ENCODE data around the gene SMG1.

SMG1 gene

GRCh38 chr16:18836702-18837101 is 89.5 kb downstream of the SMG1 start:
- Histone ChIP-seq H3K9ac (ENCODE audit: low read depth, low read length) (no peak overlapping the region), H3K27ac (ENCODE audit: low read length) (no peak overlapping the region), H3K4me3 (ENCODE audit: low read length) (no peak overlapping the region), H3K9me3 (ENCODE audit: insufficient read depth, low read depth, low read length) (no peaks in the 10 kb centered on the region), H3K4me1 (ENCODE audit: insufficient read depth, low read length) (no peaks in the 10 kb centered on the region), H3K27me3 (ENCODE audit: insufficient read depth, low read length) (no peaks in the 10 kb centered on the region), H3K36me3 (ENCODE audit: insufficient read depth, low read depth, low read length) (peaks cover 99% of the 10 kb centered on the region)

- no peaks in the 10 kb centered on the region for H3K27me3 ChIP-seq (ENCODE audit: insufficient read depth, low read length)
- H3K9me3 ChIP-seq (ENCODE audit: insufficient read depth, low read depth, low read length): no peaks in the 10 kb centered on the region
- H3K9ac ChIP-seq (ENCODE audit: low read depth, low read length): no peak overlapping the region
- peaks cover 98% of the 10 kb centered on the region for H3K36me3 ChIP-seq (ENCODE audit: insufficient read depth, low read depth, low read length)
- H3K27ac ChIP-seq (ENCODE audit: low read length): no peak overlapping the region
- no peak overlapping the region for H3K4me3 ChIP-seq (ENCODE audit: low read length)
- no peaks in the 10 kb centered on the region for H3K4me1 ChIP-seq (ENCODE audit: insufficient read depth, low read length)
Measured at GRCh38 chr16:18834864-18835263, 91.3 kb downstream of the SMG1 start.

GRCh38 chr16:18833707-18834505 is 92.3 kb downstream of the SMG1 start:
- Histone ChIP-seq H3K27ac (ENCODE audit: low read length) (no peak overlapping the region), H3K9me3 (ENCODE audit: insufficient read depth, low read depth, low read length) (no peaks in the 10 kb centered on the region), H3K4me1 (ENCODE audit: insufficient read depth, low read length) (no peaks in the 10 kb centered on the region), H3K36me3 (ENCODE audit: insufficient read depth, low read depth, low read length) (peaks cover 98% of the 10 kb centered on the region), H3K4me3 (ENCODE audit: low read length) (no peak overlapping the region), H3K27me3 (ENCODE audit: insufficient read depth, low read length) (no peaks in the 10 kb centered on the region), H3K9ac (ENCODE audit: low read depth, low read length) (no peak overlapping the region)

GRCh38 chr16:18832613-18833012 is 93.6 kb downstream of the SMG1 start:
- H3K9ac ChIP-seq (ENCODE audit: low read depth, low read length): no peak overlapping the region
- no peak overlapping the region for H3K4me3 ChIP-seq (ENCODE audit: low read length)
- H3K36me3 ChIP-seq (ENCODE audit: insufficient read depth, low read depth, low read length): peaks cover 98% of the 10 kb centered on the region
- H3K27ac ChIP-seq (ENCODE audit: low read length): no peak overlapping the region
- H3K27me3 ChIP-seq (ENCODE audit: insufficient read depth, low read length): no peaks in the 10 kb centered on the region
- no peaks in the 10 kb centered on the region for H3K4me1 ChIP-seq (ENCODE audit: insufficient read depth, low read length)
- H3K9me3 ChIP-seq (ENCODE audit: insufficient read depth, low read depth, low read length): no peaks in the 10 kb centered on the region

- Histone ChIP-seq H3K27ac (ENCODE audit: low read length) (no peak overlapping the region), H3K9ac (ENCODE audit: low read depth, low read length) (no peak overlapping the region), H3K4me3 (ENCODE audit: low read length) (no peak overlapping the region), H3K9me3 (ENCODE audit: insufficient read depth, low read depth, low read length) (no peaks in the 10 kb centered on the region), H3K27me3 (ENCODE audit: insufficient read depth, low read length) (no peaks in the 10 kb centered on the region), H3K4me1 (ENCODE audit: insufficient read depth, low read length) (no peaks in the 10 kb centered on the region), H3K36me3 (ENCODE audit: insufficient read depth, low read depth, low read length) (peaks cover 93% of the 10 kb centered on the region)
Measured at GRCh38 chr16:18832006-18832405, 94.2 kb downstream of the SMG1 start.

GRCh38 chr16:18829251-18829650 is 97.0 kb downstream of the SMG1 start:
- no peak overlapping the region for H3K9ac ChIP-seq (ENCODE audit: low read depth, low read length)
- no peak overlapping the region for H3K4me3 ChIP-seq (ENCODE audit: low read length)
- peaks cover 68% of the 10 kb centered on the region for H3K36me3 ChIP-seq (ENCODE audit: insufficient read depth, low read depth, low read length)

GRCh38 chr16:18827890-18828289 is 98.3 kb downstream of the SMG1 start:
- peaks cover 55% of the 10 kb centered on the region for H3K36me3 ChIP-seq (ENCODE audit: insufficient read depth, low read depth, low read length)
- no peak overlapping the region for H3K9ac ChIP-seq (ENCODE audit: low read depth, low read length)
- no peak overlapping the region for H3K27ac ChIP-seq (ENCODE audit: low read length)
- H3K4me3 ChIP-seq (ENCODE audit: low read length): no peak overlapping the region
- no peaks in the 10 kb centered on the region for H3K4me1 ChIP-seq (ENCODE audit: insufficient read depth, low read length)
- H3K9me3 ChIP-seq (ENCODE audit: insufficient read depth, low read depth, low read length): no peaks in the 10 kb centered on the region
- H3K27me3 ChIP-seq (ENCODE audit: insufficient read depth, low read length): no peaks in the 10 kb centered on the region

More at GRCh38 chr16:18829251-18829650, 97.0 kb downstream of the SMG1 start:
- no peaks in the 10 kb centered on the region for H3K4me1 ChIP-seq (ENCODE audit: insufficient read depth, low read length)
- H3K27ac ChIP-seq (ENCODE audit: low read length): no peak overlapping the region
- no peaks in the 10 kb centered on the region for H3K9me3 ChIP-seq (ENCODE audit: insufficient read depth, low read depth, low read length)
- no peaks in the 10 kb centered on the region for H3K27me3 ChIP-seq (ENCODE audit: insufficient read depth, low read length)

GRCh38 chr16:18816286-18816685 is 109.9 kb downstream of the SMG1 start:
- Histone ChIP-seq H3K4me1 (ENCODE audit: insufficient read depth, low read length) (no peaks in the 10 kb centered on the region), H3K9me3 (ENCODE audit: insufficient read depth, low read depth, low read length) (no peaks in the 10 kb centered on the region), H3K27ac (ENCODE audit: low read length) (no peak overlapping the region), H3K27me3 (ENCODE audit: insufficient read depth, low read length) (no peaks in the 10 kb centered on the region), H3K4me3 (ENCODE audit: low read length) (no peak overlapping the region), H3K36me3 (ENCODE audit: insufficient read depth, low read depth, low read length) (peaks cover 86% of the 10 kb centered on the region), H3K9ac (ENCODE audit: low read depth, low read length) (no peak overlapping the region)

GRCh38 chr16:18811925-18812324 is 114.3 kb downstream of the SMG1 start:
- peaks cover 4% of the 10 kb centered on the region; the same call in 1 of the 2 replicates for H3K4me1 ChIP-seq (ENCODE audit: insufficient read depth, low read length)
- no peaks in the 10 kb centered on the region for H3K9me3 ChIP-seq (ENCODE audit: insufficient read depth, low read depth, low read length)
- no peak overlapping the region for H3K4me3 ChIP-seq (ENCODE audit: low read length)
- H3K27ac ChIP-seq (ENCODE audit: low read length): no peak overlapping the region
- no peaks in the 10 kb centered on the region for H3K27me3 ChIP-seq (ENCODE audit: insufficient read depth, low read length)
- no peak overlapping the region for H3K9ac ChIP-seq (ENCODE audit: low read depth, low read length)
- peaks cover 88% of the 10 kb centered on the region for H3K36me3 ChIP-seq (ENCODE audit: insufficient read depth, low read depth, low read length)

- Histone ChIP-seq H3K36me3 (ENCODE audit: insufficient read depth, low read depth, low read length) (peaks cover 82% of the 10 kb centered on the region), H3K27ac (ENCODE audit: low read length) (no peak overlapping the region), H3K9me3 (ENCODE audit: insufficient read depth, low read depth, low read length) (no peaks in the 10 kb centered on the region), H3K4me3 (ENCODE audit: low read length) (no peak overlapping the region), H3K9ac (ENCODE audit: low read depth, low read length) (no peak overlapping the region), H3K27me3 (ENCODE audit: insufficient read depth, low read length) (no peaks in the 10 kb centered on the region), H3K4me1 (ENCODE audit: insufficient read depth, low read length) (peaks cover 30% of the 10 kb centered on the region; the same call in 1 of the 2 replicates)
Measured at GRCh38 chr16:18809165-18809564, 117.0 kb downstream of the SMG1 start.

- peak overlapping the region; percentile 32; the same call in 1 of the 2 replicates for H3K9ac ChIP-seq (ENCODE audit: low read depth, low read length)
- no peaks in the 10 kb centered on the region for H3K27me3 ChIP-seq (ENCODE audit: insufficient read depth, low read length)
- H3K4me3 ChIP-seq (ENCODE audit: low read length): peak overlapping the region; percentile 14; the same call in 1 of the 2 replicates
- H3K9me3 ChIP-seq (ENCODE audit: insufficient read depth, low read depth, low read length): no peaks in the 10 kb centered on the region
- no peak overlapping the region for H3K27ac ChIP-seq (ENCODE audit: low read length)
- peaks cover 53% of the 10 kb centered on the region for H3K36me3 ChIP-seq (ENCODE audit: insufficient read depth, low read depth, low read length)
- H3K4me1 ChIP-seq (ENCODE audit: insufficient read depth, low read length): peaks cover 35% of the 10 kb centered on the region
Measured at GRCh38 chr16:18805257-18805773, 120.9 kb downstream of the SMG1 start.

- Histone ChIP-seq H3K27me3 (ENCODE audit: insufficient read depth, low read length) (no peaks in the 10 kb centered on the region), H3K4me3 (ENCODE audit: low read length) (no peak overlapping the region), H3K4me1 (ENCODE audit: insufficient read depth, low read length) (peaks cover 35% of the 10 kb centered on the region), H3K9me3 (ENCODE audit: insufficient read depth, low read depth, low read length) (no peaks in the 10 kb centered on the region), H3K9ac (ENCODE audit: low read depth, low read length) (peak overlapping the region; percentile 36; the same call in 1 of the 2 replicates), H3K36me3 (ENCODE audit: insufficient read depth, low read depth, low read length) (peaks cover 46% of the 10 kb centered on the region), H3K27ac (ENCODE audit: low read length) (no peak overlapping the region)
Measured at GRCh38 chr16:18804540-18804939, 121.7 kb downstream of the SMG1 start.

Data from iPS-20b (cell line).